ENCODE measurements around the gene ARFGEF3.
"Not testable (repeated sequence)": the region's sequence is repeated elsewhere in the genome, so short reads cannot be mapped to it uniquely, and the experiment has no call there.

Gene ARFGEF3

DNA sequence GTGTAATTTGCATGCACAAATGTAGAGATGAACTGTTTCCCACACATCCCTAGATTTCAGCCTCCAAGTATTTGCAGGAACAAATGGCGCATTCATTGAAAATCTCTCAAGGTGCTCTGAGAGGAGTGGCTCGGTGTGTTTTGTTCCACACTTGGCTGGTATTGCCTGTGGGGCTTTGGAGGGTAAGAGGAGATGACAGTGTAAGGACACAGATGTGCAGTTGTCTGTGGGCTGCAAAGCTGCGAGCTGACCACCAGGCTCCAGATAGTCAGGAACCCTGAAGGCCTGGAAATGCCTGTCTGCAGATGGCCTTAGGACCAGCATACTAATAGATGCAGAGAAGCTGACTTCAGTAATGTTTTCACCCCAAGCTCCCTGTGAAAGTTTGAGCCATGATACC lies 114.2 kb downstream of the ARFGEF3 start:
- no peak for DNase-seq (ENCODE audit: low spot score)

DNA sequence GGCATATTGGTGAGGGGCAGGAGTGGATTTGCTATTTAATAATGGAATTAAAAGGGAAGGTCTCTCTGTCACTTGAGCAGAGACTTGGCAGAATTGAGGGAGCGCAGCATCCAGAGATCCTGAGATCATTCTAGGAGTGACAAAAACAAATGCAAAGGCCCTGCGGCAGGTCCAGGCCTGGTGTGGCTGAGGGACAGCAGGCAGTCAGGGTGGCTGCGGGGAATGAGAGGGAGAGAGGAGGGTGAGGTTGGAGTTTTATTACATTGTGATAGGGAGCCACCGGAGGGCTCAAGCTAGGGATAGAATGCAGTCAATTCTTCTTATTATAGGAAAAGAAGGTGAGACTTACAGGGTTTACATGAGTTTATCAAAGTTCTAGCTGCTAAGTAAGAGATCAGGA lies 116.1 kb downstream of the ARFGEF3 start:
- DNase-seq (ENCODE audit: low spot score): no peak

DNA sequence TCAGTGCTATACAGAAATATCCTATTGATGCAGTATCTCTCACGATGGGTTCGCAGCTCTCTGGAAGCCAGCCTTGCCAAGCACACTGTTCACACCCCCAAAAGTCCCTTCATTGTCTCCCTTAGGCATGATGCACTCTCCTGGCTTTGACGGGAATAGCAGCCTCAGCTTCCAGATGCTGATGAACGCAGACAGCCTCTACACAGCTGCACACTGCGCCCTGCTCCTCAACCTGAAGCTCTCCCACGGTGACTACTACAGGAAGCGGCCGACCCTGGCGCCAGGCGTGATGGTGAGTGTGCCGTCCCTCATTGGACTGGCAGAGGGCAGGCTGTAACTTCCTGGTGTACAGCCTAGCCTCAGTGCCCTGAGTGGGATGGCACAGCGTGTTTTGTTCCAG lies 116.6 kb downstream of the ARFGEF3 start:
- no peak for DNase-seq (ENCODE audit: low spot score)

DNA sequence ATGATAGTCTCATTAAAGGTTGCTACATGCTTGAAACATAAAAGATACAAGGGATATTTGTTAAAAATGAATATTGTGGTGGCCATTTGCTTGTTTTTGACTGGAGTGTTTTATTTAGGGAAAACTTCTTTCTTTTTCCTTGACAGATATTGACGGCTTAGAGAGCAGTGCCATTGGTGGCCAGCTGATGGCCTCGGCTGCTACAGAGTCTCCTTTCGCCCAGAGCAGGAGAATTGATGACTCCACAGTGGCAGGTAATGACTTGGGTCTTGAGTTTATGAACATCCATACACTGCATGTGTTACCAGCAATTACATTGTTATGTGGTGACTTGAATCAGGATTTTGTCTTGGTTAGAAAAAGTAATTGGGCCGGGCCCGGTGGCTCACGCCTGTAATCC lies 124.1 kb downstream of the ARFGEF3 start:
- no peak for DNase-seq (ENCODE audit: low spot score)

DNA sequence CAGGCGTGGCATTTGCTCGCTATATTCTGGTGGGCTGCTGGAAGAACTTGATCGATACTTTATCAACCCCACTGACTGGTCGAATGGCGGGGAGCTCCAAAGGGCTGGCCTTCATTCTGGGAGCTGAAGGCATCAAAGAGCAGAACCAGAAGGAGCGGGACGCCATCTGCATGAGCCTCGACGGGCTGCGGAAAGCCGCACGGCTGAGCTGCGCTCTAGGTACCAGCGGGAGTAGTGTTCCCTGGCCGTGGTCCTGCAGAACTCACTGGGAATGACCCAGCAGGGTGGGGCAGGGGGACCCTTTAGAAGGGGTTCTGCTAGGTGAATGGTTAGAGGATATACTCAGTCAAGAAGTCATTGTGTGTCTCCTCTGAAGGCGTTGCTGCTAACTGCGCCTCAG lies 125.0 kb downstream of the ARFGEF3 start:
- no peak for DNase-seq (ENCODE audit: low spot score)

DNA sequence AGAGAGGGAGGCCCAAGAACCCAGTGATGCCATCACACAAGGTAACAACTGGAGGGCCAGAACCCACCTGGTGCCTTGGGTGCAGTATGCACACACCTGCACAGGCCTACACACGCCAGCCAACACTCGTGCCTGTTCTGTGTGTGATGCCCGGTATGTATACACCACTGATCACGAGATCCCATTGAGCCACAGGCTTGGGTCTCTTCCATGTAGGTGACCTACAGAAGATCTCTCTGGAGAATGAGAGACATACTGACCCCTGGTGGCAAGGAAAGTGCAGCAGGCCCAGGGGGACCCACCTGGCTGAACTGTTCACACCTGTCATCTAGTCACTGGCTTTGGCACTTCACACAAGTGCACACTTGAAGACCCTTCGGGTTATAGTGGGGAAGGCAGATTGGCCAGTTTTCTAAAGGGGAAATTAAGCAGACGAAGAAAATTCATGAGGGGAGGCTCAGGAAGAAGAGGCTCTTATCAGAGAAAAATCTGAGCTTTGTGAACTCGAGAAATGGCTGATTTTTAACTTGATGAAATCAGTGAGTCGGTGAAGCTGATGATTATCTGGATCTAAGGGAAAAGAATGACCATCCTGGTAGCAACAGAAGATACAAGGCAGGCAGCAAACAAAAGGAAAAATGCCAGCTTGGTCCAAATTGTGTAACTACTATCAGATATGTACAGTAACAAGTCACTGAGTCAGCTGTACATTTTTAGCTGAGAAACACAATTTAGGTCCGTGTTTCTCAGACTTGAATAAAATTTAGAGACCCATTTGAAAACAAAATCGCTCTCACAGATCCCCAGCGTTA lies 125.6 kb downstream of the ARFGEF3 start:
- DNase-seq (ENCODE audit: low spot score): no peak

DNA sequence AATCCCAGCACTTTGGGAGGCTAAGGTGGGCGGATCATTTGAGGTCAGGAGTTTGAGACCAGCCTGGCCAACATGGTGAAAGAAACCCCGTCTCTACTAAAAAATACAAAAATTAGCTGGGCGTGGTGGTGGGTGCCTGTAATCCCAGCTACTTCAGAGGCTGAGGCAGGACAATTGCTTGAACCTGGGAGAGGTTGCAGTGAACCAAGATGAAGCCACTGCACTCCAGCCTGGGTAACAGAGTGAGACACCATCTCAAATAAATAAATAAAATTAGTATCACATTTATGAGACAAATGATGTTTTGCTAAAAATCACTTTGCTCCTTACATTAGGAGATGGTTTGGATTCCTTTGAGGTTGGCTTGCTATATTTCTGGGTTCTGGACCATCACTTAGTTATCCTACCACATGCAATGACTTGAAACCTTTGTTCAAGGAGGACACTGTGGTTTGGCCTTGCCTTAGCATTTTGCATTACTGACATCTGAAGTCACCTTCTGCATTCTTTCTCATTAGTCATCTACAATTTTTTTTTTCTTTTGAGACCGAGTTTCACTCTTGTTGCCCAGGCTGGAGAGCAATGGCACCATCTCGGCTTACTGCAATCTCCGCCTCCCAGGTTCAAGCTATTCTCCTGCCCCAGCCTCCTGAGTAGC lies 126.8 kb downstream of the ARFGEF3 start:
- DNase-seq (ENCODE audit: low spot score): not testable (repeated sequence)

DNA sequence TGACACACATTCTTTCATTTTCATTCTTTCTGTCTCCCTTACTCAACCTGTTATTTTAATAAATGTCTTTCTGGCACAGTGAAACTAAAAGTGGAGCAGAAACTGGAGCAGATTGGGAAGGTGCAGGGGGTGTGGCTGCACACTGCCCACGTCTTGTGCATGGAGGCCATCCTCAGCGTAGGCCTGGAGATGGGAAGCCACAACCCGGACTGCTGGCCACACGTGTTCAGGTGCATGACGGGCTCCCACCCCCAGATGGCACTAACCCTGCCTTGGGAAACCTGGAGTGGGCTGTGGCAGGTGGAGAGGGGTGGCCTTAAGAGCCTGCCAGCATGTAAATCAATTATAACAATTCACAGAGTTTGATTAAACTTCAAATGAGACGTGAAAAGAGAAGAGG lies 128.0 kb downstream of the ARFGEF3 start:
- DNase-seq (ENCODE audit: low spot score): no peak

DNA sequence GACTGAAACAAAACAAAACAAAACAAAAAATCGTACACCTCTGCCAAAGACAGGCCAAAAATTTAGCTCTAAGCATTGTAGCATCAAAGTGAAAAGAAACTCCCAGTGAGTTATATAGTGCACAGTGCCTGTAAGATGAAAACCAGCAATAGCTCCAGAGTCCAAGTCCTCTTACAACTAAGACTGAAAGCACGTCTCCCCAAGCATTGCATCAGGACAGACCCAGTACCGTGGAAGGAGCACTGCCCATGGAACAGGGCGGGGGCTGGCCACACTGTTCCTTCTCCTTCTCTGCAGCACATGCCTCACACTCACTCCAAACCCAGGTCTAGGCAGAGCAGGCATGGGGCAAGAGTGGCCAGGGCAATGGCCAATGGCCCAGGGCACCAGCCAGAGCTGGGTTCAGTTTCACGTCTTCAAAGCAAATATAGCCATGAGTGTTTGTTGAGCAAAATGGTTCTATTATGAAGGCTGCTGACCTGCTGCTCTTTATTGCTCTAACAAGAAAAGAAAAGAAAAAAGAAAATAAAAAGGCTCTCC lies 128.8 kb downstream of the ARFGEF3 start:
- DNase-seq (ENCODE audit: low spot score): no peak

DNA sequence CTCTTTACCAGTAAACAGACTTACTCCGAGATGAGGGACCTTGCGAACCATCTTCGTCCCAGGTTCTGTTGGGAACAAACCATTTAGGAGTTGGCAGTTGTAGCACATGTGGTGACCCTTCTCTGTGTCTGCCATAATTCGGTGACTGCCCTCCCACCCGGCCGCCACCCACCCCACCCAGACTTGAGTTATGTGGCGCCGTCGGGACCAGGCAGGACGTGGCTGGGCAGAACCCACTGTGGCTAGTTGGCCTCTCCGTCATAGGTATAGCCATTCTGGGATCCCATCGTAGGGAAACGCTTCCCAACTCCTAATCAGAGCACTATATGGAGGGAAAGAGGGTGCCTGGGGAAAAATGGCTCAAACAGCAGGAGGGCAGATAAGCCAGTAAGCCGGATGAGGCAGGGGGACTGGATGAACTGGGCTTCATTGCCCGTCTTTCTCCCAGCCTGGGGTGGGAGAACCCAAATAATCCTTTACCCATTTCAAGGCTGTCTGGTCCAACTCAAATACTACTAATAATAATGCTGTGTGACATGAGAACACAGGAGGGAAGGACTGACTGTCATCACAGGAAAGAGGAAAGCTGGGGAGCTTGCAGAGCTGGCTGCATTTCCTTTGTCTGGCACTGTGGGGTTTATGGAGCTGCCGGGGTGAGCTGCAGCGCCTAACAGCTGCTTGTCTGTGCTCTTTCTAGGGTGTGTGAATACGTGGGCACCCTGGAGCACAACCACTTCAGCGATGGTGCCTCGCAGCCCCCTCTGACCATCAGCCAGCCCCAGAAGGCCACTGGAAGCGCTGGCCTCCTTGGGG lies 129.5 kb downstream of the ARFGEF3 start:
- DNase-seq (ENCODE audit: low spot score): no peak

DNA sequence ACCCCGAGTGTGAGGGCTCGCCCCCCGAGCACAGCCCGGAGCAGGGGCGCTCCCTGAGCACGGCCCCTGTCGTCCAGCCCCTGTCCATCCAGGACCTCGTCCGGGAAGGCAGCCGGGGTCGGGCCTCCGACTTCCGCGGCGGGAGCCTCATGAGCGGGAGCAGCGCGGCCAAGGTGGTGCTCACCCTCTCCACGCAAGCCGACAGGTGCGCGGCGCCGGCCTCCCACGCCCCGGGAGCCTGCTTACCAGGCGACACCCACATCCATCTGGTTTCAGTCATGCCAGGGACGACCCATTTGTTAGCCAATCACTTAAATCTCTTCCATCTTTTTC lies 130.1 kb downstream of the ARFGEF3 start:
- no peak for DNase-seq (ENCODE audit: low spot score)

DNA sequence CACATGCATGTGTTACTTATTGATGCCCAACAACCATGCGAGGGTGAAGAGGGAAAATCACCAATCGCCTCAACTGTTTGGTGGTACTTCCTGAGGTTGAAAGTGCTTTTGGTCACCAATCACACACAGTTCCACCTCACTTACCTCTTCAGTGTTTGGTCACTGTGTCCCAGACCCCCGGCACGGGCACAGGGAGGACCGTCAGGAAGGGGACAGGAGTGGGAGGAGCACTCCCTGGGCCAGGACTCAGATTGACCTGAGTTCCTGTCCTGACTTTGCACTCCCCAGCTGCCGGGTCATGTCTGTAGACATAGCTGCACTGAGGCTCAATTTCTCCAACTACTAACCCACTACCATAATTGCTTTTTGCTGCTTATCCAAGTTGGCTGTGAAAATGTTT lies 130.7 kb downstream of the ARFGEF3 start:
- no peak for DNase-seq (ENCODE audit: low spot score)

DNA sequence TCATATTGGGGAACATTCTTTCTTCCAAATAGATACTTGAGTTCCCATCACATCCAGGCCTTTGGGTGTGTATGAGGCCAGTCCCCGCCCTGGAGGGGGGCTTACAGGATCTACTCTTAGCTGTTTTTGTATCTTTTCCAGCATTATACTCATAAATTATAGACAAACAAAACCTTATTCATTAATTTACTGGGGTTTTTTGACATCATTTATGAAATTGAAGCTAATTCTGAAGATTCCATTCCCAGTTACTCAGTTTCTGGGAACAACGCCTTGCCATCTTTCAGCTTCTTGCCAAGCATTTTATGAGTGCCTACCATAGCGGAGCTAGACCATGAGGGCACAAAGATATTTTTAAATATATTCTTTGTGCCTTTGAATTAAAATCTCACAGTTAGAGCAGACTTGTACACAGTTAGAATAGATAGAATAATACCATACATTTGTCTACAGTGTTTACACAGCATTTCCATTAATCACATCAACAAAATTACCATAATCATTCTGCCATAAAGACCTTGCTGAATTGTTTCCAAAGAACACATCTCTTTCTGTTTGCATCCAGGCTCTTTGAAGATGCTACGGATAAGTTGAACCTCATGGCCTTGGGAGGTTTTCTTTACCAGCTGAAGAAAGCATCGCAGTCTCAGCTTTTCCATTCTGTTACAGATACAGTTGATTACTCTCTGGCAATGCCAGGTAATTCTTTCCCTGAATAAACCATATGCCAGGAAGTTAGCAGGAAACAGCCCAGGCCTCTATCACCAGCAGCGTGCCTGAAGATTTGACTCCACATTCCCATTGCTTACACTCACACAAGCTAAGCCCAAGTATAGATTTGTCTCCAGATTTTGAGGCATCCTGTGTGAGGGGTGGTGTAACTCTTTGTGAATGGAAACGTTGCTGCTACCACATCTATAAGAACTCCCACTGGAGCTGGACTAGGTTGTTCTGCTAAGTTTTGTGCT lies 132.0 kb downstream of the ARFGEF3 start:
- DNase-seq (ENCODE audit: low spot score): no peak

DNA sequence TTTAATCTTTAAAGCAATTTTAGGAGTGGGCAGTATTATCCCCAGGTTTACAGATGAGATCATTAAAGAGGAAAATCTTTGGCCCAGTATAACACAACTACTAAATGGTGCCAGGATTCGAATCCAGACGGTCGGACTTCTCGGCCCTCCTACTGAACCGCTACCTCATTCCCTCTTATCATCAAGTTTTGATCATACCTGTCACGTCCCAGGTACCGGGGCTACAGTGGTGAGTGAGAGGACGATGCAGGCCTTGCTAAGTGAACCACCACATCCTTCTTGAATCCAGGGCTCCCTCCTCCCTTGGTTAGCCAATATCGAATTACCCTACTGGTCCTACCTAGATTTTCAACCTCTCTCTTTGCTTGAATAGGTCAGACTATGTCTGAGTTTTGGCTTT lies 134.6 kb downstream of the ARFGEF3 start:
- DNase-seq (ENCODE audit: low spot score): no peak

DNA sequence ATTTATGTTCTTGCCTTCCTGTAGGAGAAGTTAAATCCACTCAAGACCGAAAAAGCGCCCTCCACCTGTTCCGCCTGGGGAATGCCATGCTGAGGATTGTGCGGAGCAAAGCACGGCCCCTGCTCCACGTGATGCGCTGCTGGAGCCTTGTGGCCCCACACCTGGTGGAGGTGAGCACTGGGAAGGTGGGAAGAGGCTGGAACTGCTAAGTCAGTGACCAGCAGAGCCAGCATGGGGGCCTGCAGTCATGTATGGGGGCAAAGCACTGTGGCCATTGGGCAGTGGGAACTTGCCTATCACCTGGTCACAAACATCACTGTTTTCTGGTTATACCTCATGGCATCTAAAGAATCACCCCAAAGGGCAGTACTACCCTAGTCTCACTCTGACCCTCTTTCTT lies 135.0 kb downstream of the ARFGEF3 start:
- no peak for DNase-seq (ENCODE audit: low spot score)

DNA sequence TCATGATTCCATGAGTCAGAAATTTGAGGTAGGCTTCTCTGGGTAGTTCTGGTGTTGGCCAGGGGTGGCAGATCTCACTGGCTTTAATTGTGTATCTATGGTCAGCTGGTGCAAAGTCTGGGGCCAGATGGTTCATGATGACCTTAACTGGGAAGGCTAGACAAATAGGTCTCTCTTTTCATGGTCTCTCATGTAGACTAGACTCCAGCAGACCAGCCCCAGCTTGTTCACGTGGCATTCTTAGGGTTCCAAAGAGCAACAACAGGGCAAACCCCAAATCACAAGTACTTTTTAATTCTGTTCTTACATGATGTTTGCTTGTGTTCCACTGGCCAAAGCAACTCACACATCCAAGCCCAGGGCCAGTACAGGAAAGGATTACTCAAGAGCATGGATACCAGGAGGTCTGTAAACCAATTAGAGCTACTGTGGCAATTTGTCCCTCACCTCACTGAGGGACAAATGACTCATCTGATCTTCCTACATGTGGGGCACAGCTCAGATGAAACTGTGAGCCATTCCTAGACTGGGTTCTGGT lies 136.1 kb downstream of the ARFGEF3 start:
- DNase-seq (ENCODE audit: low spot score): no peak

DNA sequence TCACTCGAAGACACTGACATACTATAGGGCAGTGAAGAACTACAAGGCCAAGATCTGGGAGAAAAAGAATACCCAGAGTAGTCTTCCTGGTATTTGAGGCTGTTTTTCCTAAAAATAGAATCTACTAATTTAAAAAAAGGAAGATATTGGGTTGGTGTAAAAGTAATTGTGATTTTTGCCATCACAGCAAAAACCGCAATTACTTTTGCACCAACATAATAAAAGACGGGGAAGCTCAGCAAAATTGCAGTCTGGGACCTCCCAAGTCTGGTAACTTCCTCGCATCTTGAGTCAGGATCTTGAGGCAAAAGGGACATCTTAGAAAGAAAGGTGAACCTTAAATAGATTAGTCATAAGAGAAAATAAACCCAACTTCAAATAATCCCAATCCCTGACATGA lies 138.7 kb downstream of the ARFGEF3 start:
- DNase-seq (ENCODE audit: low spot score): no peak

DNA sequence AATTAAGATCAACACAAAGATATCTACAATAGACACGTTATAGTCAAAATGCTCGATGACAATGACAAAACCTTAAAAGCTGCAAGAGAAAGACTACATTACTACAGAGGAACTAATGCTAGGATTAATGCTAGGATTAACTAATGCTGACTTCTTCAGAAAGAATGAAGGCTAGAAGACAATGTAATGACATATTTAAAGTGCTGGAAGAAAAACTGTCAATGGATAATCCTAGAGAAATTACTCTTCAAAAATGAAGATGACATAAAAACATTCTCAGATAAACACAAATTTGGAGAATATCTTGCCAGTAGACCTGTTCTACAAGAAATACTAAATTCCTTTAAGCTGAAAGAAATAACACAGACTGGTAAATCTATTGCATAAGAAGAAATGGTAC lies 140.8 kb downstream of the ARFGEF3 start:
- no peak for DNase-seq (ENCODE audit: low spot score)

DNA sequence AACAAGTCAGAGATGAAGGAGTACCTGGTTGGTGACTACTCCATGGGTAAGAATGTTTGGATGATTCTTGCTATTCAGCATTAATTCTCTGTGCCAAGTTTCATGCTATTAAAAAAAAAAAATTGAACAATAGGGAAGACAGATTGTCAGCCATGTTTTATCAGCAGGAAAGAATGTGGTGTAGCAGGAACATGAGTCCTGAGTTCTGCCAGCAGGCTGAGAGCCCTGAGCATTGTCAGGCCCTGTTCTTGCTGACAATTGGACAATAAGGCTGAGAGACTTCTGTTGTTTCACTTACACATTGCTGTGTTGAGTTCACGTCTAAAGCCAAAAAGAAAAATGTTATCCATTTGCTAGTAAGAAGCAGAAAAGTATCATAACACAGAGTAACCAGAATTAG lies 145.6 kb downstream of the ARFGEF3 start:
- no peak for DNase-seq (ENCODE audit: low spot score)

DNA sequence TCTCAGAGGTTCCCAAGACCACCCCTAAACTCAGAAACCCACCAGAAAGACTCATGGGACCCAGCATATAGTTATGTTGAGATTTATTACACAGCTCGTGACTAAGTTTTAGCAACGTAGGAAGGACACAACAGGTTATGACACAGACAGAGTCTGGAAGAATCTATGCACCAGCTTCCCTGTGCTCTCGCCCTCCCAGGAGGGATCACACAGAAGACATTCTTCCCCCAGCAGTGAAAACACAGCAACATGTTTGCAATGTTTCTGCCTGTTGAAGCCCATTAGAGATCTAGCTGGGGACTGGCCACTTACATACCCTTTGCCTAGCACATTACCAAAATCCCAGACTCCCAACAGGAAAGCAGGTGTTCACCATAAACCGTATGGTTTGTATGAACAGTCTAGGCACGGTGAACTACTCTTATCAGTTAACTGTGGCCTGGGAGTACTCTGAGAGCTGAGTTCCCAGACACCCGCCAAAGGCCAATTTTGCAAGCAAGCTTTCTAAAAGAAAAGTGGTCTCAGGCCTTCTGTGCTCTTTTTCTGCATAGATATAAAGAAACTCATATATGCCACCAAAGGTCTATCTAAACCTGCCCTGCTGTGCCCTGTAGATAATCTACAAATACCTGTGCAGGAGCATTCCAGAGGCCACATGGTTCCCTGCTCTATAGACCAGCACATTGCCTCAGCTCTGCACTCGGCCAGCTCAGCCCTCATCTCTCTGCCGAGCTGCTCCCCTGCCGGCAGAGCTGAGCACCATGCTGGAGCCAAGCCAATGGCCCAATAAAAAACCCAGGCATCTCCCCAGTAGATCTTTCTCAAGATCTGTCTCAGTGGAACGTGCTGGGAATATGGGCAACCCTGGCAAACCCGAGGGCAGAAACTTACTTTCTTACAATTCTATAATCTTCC lies 146.3 kb downstream of the ARFGEF3 start:
- no peak for DNase-seq (ENCODE audit: low spot score)
